HG02623 (cell line): ENCODE data around the gene MYO18B.

Experiments used
- ATAC-seq: cut with Tn5 transposase; IDR thresholded peaks from one replicate; pipeline ENCODE4 v1.9.1; 2021; ENCODE audit warnings: moderate library complexity; ENCODE audit not compliant: unreplicated experiment

Gene MYO18B

DNA sequence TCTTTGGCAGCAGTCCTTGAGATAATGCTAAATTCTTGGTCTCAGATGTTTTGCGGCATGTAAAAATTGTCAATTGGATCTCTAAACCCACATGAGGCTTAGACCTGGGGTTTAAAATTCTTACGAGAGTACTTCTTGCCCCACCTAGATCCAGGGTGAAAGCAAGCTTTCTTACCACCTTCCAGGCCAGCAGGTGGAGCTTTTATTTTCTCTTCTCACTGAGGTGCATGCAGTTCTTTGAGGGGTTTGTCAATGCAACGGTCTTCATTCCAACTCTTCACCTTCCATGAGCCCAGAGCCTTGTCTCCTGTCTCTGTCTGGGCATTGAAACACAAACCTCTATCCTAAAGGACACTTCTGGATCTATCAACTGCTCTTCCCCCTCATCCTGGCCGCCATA lies 154.1 kb downstream of the MYO18B start:
- no peak for ATAC-seq

DNA sequence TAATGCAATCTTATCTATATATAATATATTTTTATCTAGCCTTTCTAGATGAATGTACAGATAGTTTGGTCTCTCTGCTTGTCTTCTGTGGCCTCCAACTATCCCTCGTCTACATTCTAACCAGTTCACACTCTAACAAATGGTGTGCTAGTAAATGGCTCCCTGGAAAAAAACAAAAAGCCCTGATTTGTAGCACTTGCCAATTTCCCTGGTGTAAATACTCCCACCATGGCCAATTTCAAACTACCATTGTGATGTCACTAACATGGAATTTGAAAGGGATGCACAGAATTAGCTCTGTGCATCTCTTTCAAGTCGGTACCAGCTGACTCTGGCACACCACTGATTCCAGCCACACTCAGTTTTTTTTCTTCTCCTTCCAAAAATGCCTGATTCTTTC lies 154.6 kb downstream of the MYO18B start:
- no peak for ATAC-seq

DNA sequence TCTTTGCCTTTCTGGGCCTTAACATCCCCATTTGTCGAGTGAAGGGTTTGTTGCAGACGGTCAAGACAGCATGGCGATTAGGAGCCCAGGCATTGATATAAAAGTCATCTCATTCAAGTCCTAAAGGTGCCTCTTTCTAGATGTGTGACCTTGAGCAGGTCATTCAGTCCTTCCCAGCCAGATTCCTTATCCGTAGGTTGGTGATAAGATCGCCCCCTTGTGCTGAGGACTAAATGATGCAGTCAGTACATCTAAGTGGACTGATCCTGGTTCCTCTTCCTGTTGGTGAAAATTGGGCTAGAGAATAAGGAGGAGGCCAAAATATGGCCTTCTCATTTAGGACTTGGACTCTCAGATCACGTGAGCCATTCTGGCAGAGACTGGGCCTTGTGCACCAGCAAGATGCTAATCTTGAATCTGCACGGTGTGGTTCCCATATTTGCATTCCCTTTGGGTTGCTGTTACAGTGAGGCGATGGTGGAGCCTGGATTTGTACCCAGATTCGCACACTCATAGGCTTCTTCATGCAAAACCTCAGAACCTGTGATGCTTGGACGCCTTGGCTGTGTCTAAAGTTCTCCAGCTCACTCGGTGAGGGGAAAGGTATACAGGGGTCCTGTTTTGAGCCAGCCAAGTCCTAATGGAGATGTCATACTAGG lies 156.8 kb downstream of the MYO18B start:
- no peak for ATAC-seq

DNA sequence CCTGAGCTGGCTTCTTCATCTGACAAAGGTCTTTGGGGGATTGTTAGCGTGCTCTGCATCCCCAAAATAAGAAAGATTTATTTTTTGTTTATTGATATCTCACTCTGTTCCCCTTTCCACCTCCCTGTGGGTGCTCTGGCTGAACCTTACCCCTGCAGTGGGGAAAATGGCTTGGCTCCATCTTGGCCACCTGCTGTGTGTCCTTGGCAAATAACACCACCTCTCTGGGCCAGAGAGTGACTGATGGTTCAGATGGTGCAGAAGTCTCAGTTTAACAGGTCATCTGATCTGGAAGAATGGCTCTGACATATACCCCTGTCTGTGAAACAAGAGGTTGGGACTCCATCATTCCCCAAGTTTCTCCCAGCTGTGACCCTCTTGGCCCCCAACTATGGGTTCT lies 157.6 kb downstream of the MYO18B start:
- no peak for ATAC-seq

DNA sequence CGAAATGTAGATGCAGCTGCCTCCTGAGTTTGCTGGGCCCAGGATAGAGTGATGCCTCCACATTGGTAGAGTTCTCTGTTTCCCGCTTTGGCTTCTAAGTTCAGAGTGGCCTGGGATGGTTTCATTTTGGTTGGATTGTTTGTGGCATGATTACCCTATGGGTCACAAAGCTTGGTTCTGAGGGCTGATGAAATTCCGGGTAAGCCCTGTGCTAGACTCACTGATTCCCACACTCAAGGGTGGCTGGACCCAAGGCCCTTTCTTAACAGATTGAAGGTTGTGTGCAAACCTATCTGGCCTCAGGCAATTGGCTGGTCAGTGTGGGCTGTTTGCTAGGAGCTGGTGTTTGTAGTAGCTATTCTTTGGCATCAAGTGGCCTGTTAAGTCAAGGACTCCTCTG lies 158.4 kb downstream of the MYO18B start:
- no peak for ATAC-seq

DNA sequence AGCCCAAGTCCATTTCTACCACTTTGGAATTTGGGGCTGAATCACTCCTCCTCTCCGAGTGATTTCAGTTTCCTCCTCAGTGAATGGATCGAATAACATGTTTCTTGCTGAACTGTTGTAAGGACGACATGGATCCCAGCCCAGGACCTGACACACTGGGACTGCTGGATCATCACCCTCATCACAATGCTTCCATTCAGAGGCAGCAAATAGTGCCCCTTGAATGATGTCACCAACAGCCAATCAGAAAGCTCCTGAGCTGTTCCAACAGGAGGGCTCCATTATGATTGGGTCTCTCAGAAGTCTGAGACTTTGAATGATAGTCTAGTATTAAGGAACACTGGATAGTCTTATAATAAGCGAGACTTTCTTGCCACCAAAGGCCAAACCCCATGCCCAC lies 158.9 kb downstream of the MYO18B start:
- ATAC-seq, result no peak

DNA sequence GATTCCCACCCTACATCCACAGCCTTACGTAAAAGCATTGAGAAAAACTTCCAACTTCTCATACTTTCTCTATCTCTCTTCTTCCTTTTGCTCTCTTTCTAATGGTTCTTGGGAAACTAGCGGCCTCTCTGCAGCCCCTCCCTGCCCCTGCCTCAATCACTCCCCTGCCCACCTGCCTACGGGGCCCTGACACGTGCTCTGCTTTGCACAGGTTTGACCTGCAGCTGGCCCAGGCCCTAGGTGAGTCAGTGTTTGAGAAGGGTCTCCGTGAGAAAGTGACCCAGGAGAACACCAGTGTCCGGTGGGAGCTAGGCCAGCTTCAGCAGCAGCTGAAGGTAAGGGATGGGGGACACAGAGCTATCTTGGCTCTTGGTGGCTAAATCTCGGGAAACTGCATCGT lies 160.4 kb downstream of the MYO18B start:
- no peak for ATAC-seq

DNA sequence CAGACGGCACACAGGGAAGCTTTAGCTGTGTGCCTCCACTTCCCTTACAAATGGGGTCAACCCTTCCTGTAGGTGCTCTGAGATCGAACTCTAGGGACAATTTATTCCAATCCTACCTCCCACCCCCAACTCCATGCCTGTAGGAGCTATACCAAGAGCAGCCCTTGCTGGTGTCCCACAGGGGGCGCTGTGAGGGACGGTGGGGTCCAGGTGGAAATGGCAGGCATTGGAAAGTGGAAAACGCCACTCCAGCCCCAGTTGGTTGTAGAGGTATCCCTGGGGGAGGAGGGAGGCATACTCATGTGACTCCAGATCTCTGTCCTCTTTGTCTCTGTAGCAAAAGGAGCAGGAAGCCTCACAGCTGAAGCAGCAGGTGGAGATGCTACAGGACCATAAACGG lies 161.3 kb downstream of the MYO18B start:
- no peak for ATAC-seq

DNA sequence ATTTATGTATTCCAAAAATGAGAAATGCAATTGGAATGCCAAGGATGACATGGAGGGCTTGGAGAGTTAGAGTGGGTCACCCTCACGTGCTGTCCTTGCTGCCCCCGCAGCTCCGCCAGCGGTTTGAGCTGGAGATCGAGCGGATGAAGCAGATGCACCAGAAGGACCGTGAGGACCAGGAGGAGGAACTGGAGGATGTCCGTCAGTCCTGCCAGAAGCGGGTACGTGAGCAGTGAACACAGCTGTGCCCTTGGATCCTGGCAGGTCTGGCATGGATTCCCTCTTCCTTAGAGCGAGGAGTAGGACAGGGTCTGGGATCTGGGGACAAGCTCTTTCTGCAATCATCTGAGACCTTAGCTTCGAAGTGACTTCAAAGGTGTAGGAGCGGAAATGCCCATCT lies 166.2 kb downstream of the MYO18B start:
- no peak for ATAC-seq

DNA sequence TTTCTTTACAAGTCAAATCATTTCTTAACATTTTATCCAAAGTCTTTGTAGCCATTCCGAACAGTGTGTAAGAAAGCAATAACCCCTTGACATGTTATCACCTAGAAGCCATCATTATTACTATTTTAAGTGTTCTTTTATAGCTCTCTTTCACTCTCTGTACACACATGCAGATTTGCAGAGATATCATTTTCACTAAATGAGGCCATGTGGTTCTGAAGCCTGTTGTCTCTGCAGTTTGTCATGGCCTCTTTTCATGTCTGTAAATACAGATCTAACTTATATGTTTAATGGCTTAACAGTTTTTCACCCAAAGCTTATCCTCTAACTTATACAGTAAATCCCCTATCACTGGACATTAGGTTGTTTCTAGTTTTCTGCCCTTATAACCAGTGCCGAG lies 166.8 kb downstream of the MYO18B start:
- no peak for ATAC-seq

DNA sequence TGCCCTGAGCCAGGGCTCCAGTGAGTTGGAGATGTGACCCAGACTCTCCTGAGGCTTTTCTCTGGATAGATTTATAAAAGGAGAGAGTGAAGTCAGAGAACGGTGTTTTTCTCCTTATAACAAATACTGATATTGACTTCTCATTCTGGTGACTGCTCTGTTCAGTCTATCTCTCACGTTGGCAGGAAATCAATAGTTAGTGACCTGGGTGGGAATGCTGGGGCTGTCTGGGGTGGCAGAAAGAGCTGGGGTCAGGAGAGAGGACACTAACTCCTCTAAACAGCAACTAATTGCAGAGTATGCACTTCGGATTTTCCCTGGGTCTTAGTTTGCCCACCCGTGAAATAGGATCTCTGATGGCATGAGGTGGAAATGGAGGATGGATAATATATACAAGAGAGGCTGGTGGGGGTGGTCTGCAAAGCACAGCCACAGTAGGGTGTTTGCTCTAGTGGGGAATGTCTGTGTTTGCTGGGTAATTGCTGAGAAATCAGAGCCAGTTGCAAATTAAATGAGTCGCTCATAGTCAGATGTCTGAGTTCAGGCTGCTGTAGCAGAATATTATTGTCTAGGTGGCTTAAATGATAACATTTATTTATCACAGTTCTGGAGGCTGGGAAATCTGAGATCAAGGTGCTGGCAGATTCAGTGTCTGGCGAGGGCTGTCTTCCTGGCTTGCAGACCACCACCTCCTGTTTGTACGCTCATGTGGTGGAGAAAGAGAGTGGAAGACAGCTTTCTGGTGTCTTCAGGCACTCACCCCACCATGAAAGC lies 167.8 kb downstream of the MYO18B start:
- ATAC-seq, result no peak

DNA sequence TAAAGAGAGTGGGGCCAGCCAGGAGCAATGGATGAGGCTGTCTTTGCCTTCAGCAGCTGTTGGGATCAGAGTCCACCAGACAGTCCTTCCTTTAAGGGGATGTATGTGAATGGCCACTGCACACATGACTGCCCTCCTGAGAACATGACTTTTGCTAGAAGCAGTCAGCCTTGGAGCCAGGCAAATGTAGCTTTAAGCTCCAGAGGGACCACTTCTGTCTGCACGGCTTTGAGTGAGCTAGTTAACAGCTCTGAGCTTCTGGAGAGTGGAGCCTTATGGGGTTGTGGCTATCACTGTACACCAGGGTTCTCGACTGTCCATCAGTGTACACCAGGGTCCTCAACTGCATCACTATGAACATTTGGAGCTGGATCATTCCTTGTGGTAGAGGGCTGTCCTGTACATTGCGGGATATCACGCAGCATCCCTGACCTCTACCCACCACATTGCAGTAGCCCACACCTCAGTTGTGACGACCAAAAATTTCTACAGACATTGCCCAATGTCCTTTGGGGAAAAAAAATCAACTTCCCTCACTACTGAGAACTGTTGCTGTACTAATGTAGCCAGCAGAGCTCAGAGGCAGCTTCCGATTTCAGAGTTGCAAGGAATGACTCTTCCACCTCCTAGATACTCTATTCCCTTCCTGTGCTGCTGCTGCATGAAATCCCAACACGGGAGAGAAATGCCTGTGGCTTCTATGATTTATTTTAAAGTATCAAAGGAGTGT lies 169.4 kb downstream of the MYO18B start:
- ATAC-seq, result no peak

DNA sequence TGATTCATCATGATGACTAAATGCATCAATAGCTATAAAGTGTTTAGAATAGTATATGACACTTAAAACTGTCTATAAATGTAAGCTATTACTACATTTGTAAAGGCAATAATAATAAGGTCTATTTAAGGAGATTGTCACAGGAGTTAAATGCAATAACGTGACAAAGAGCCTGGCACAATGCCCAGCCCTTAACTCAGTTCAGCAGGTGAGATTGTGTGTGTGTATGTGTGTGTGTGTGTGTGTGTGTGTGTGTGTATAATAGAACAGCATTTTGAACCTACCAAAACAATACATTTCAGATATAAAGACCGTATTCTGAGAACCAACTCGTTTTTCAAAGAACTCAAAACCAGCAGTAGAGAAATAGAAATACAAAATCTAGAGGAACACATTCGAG lies 177.5 kb downstream of the MYO18B start:
- ATAC-seq, result no peak

DNA sequence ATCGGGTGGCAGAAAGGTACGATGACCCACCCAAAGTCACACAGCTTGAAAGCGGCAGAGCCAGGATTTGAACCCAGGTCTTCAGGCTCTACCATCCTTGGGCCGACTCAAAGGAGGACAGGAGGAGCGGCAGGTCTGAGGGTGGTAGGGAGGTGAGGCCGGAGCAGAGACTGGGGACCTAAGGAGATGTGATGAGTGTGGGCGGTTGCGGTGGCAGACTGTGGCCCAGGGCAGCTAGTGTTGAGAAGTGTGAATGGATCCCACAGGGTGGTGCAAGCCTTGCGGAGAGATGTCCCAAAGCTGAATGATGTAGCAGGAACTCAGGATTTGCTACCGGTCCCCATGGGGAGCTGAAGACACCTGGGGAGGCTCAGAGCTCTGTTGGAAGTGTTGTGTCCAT lies 180.2 kb downstream of the MYO18B start:
- ATAC-seq, result no peak

DNA sequence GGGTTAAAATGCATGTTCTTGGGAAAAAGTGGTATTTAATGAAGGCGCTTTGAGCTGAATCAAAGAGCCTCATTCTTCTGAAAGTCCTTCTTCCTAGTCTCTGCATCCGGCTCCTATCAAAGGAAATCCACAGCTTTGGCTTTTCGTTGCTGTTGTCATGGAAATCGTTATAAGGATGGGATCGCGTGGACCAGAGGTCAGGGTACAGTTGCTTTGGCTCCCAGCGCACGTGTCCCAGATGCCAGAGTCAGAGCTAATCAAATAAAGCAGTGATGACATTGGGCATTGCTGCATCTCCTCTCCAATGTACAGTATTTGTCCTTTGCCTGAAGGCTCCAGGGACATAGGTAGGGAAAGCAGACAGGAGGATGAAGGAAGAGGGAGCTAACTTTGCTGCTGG lies 181.9 kb downstream of the MYO18B start:
- no peak for ATAC-seq

DNA sequence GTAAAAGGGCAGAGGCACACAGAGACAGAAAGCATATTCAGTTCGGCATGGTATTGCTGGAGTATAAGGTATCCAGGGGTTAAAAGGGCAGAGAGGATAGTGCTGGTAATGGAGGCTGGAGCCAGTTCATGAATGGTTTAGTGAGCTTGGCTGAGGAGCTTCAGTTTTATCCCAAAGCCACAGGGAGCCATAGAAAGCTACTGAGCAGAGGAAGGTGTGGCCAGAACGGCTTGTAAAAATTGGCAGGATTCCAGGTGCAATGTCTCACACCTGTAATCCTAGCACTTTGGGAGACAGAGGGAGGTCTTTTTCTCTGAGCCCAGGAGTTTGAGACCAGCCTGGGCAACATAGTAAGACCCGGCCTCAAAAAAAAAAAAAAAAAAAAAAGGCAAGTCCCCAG lies 186.1 kb downstream of the MYO18B start:
- ATAC-seq, result no peak

DNA sequence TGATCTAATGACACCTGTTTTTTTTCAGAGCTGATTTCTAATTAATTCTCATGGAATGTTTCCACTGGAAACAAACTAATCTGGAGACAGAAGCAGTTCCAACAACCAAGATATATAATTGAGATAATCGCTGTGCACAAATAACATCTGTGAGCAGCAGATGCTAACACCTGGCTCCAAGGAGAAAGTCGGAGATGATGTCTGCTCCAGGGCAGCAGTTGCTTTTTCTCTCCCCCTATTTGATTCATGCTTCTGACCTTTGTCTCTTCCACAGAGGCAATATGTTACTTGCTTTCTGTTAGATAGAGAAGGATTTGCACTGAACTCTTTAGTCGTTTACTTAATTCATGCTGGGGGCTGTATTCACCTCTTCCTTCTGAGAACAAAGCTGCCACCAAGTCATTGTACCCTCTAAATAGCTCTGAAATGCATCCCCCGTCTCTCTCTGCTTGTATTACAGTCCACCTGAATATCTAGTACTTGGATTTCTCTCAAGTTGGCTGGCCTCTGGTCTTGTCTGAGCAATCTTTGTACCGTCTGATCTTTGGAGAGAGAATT lies 187.4 kb downstream of the MYO18B start:
- ATAC-seq, result no peak

DNA sequence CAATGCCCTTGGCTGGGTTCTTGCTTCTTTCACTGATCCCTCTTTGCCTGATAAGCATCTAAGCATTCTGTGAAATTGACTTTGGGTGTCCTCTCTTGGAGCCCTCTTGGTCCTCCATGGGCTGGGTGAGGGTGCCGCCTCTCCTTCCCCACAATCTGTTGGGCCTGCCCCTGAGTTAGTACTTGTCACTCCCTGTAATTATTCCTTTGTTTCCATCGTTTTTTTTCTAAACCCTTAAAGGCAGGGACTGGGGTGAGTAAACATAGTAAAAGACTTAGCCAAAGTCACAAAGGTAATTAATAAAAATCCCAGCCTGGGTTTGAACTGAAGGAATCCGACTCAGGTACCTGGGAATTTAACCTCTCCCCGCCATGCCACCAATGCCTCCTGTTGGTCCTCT lies 188.1 kb downstream of the MYO18B start:
- no peak for ATAC-seq

DNA sequence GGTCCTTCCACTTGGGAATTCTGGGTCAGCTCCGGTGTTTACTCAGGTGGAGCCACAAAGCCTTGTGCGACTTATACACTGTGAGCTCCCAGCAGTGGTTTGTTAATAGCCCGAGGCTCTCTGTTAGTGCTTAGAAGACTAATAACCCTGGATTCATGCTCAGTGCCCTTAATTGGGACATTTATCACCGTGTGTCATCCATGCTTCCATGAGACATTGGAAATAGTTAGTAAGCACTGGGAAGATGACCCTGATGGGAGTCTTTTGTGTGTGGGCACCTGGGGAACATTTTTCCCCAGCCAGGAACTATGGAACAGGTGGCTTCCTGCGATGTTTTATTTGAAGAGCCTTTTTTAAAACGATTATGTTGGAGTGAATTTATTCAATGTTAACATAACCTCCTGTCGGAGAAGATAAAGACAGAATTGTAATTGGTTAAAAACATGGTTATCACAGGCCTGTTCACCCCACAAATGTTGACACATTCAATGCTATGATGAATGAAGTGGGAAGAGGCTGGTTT lies 188.9 kb downstream of the MYO18B start:
- ATAC-seq, result no peak

DNA sequence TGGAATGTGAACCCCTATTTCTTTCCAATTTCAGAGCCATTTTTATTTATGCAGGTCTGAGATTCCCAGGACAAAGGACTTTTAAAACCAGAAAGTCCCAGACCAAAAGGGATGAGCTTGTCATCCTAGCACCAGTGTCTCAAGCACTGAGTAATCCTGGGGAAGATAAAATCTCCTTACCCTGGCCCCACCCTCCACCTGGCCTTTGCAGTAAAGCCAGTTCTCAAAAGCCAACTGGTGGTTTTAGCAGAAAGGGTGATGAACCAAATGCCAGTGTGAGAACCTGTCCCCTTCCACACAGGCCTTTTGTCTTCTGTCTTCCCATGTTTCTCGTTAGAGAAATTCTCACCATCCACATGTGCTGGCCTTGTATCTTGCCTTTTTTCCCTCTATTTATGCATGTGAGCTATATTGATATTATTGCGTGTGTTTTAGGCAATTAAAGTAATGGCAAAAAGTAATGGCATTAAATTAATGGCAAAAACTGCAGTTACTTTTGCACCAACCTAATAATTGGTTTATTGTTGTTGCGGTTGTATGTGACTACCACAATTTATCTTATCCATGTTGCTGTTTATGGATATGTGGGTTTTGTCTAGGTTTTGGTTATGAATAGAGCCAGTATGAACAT lies 191.3 kb downstream of the MYO18B start:
- ATAC-seq, result no peak
